Calu3 (cell line): ENCODE results near the gene NCOA6. TPM values are rescaled to one million over a fixed set of nuclear protein-coding genes. Genes with fewer than 3 reads are reported as not detected.
A peak's percentile ranks its signal among the peaks of the same experiment; 100 is the strongest.

Source experiments
- BruUV-seq: library from RNA; stranded (reverse); fragments of 400-500 nt; replicated peaks from 2 replicates; lab custom pipeline; 2021; lab: Mats Ljungman, UMichigan
- CTCF ChIA-PET: fragments of 300-600 bp; sonication (Branson Sonifier 250); formaldehyde crosslinking; loops from one replicate; lab custom pipeline; 2022; ENCODE audit warnings: antibody characterized with exemption; lab: Charles Lee
- DNase-seq: peaks from one replicate; pipeline ENCODE4 v3.0.0; 2022
- H3K27ac Mint-ChIP-seq: one replicate; pipeline ENCODE4 v1.8.0; 2022; ENCODE audit warnings: mixed read lengths; ENCODE audit not compliant: unreplicated experiment
- H3K27me3 Mint-ChIP-seq: one replicate; pipeline ENCODE4 v1.8.0; 2022; ENCODE audit warnings: mixed read lengths; ENCODE audit not compliant: unreplicated experiment
- H3K36me3 Mint-ChIP-seq: one replicate; pipeline ENCODE4 v1.8.0; 2022; ENCODE audit warnings: mild to moderate bottlenecking, moderate library complexity, mixed read lengths; ENCODE audit not compliant: insufficient read depth, unreplicated experiment
- H3K4me1 Mint-ChIP-seq: one replicate; pipeline ENCODE4 v1.8.0; 2022; ENCODE audit warnings: mild to moderate bottlenecking, low read depth, mixed read lengths; ENCODE audit not compliant: unreplicated experiment
- H3K4me3 Mint-ChIP-seq: one replicate; pipeline ENCODE4 v1.8.0; 2022; ENCODE audit warnings: mild to moderate bottlenecking, low read depth, moderate library complexity, mixed read lengths; ENCODE audit not compliant: unreplicated experiment
- H3K9me3 Mint-ChIP-seq: one replicate; pipeline ENCODE4 v1.8.0; 2022; ENCODE audit warnings: low read depth, mixed read lengths; ENCODE audit not compliant: unreplicated experiment
- CTCF ChIP-seq: fragments of 200-600 bp; IDR thresholded peaks from one replicate; pipeline ENCODE4 v1.8.0; 2022; ENCODE audit warnings: antibody characterized with exemption; ENCODE audit not compliant: unreplicated experiment
- intact Hi-C: fragments of 100-400 bp; cut with micrococcal nuclease; formaldehyde crosslinking; loops from one replicate; pipeline ENCODE4 v1.10.0; 2022; ENCODE audit not compliant: unreplicated experiment
- total RNA-seq: library from RNA; stranded (reverse); gene quantifications from 2 replicates; pipeline ENCODE4 v1.2.3, GENCODE V29; 2022

The NCOA6 gene
- total RNA-seq, 1 experiment from 2014 or later: 42.8 TPM

GRCh38 chr20:34824026-34824425 lies 1.4 kb downstream of the NCOA6 start:
- DNase-seq: no peak
- Mint-ChIP-seq H3K36me3 (peaks cover 30% of the 10 kb centered on the region), H3K27ac (peak overlapping the region; percentile 83), H3K4me3 (peak overlapping the region; percentile 93), H3K9me3 (no peaks in the 10 kb centered on the region), H3K4me1 (peaks cover 44% of the 10 kb centered on the region), H3K27me3 (peaks cover 7% of the 10 kb centered on the region)
- intact Hi-C loops: no loop called here
- CTCF ChIA-PET: interaction anchor here (0.7 kb wide), 1 partner anchor 53 kb away, joined by 4 read pairs; the partner anchor contains the start of gene ACSS2
- no peak for TF ChIP-seq CTCF
- no TSS peak for BruUV-seq

- Mint-ChIP-seq H3K36me3 (peaks cover 24% of the 10 kb centered on the region), H3K4me3 (no peak overlapping the region), H3K9me3 (no peaks in the 10 kb centered on the region), H3K27me3 (no peaks in the 10 kb centered on the region), H3K27ac (no peak overlapping the region), H3K4me1 (peaks cover 56% of the 10 kb centered on the region)
- no TSS peak for BruUV-seq
- intact Hi-C loops: no loop called here
- CTCF ChIA-PET: interaction anchor here (0.7 kb wide), 1 partner anchor 165 kb away, joined by 5 read pairs; no protein-coding TSS in a partner anchor
- no peak for DNase-seq
- TF ChIP-seq CTCF: no peak
Observed at GRCh38 chr20:34820805-34821578, 4.5 kb downstream of the NCOA6 start.

- BruUV-seq: no TSS peak
- no peak for DNase-seq
- no peaks in the 10 kb centered on the region for H3K9me3 Mint-ChIP-seq
- intact Hi-C loops: no loop called here
- no peak overlapping the region for H3K27ac Mint-ChIP-seq
- no peaks in the 10 kb centered on the region for H3K27me3 Mint-ChIP-seq
- H3K36me3 Mint-ChIP-seq: no peaks in the 10 kb centered on the region
- H3K4me3 Mint-ChIP-seq: no peak overlapping the region
- TF ChIP-seq CTCF: no peak
- H3K4me1 Mint-ChIP-seq: peaks cover 35% of the 10 kb centered on the region
- CTCF ChIA-PET: interaction anchor here (0.5 to 0.6 kb wide), 2 partner anchors 234 to 417 kb away, joined by 7 to 9 read pairs; no protein-coding TSS in a partner anchor
Observed at GRCh38 chr20:34817801-34818200, 7.7 kb downstream of the NCOA6 start.

GRCh38 chr20:34817072-34817471 lies 8.4 kb downstream of the NCOA6 start:
- intact Hi-C loops: no loop called here
- CTCF ChIA-PET: no interaction called here
- TF ChIP-seq CTCF: no peak
- Mint-ChIP-seq H3K27ac (no peak overlapping the region), H3K27me3 (no peaks in the 10 kb centered on the region), H3K9me3 (no peaks in the 10 kb centered on the region), H3K36me3 (no peaks in the 10 kb centered on the region), H3K4me1 (peaks cover 28% of the 10 kb centered on the region), H3K4me3 (no peak overlapping the region)
- no peak for DNase-seq
- no TSS peak for BruUV-seq
